ENCODE measurements around the gene ATG10.
"Not testable (repeated sequence)": the region's sequence is repeated elsewhere in the genome, so short reads cannot be mapped to it uniquely, and the experiment has no call there.

The ATG10 gene

GRCh38 chr5:81942746-81943145 lies 29.1 kb upstream of the ATG10 start:
- no peak for DNase-seq (ENCODE audit: low spot score)
- TF ChIP-seq CTCF (IDR thresholded peaks at IDR 0.05; ENCODE audit: extremely low read depth, missing control alignments), result no peak

- DNase-seq (ENCODE audit: low spot score), result no peak
- no peak for TF ChIP-seq CTCF (IDR thresholded peaks at IDR 0.05; ENCODE audit: extremely low read depth, missing control alignments)
Measured at GRCh38 chr5:81948349-81948748, 23.5 kb upstream of the ATG10 start.

GRCh38 chr5:81949462-81949861 lies 22.4 kb upstream of the ATG10 start:
- no peak for TF ChIP-seq CTCF (IDR thresholded peaks at IDR 0.05; ENCODE audit: extremely low read depth, missing control alignments)
- no peak for DNase-seq (ENCODE audit: low spot score)

GRCh38 chr5:81950996-81951395 lies 20.8 kb upstream of the ATG10 start:
- TF ChIP-seq CTCF (IDR thresholded peaks at IDR 0.05; ENCODE audit: extremely low read depth, missing control alignments), result no peak
- no peak for DNase-seq (ENCODE audit: low spot score)

- DNase-seq (ENCODE audit: low spot score), result not testable (repeated sequence)
Measured at GRCh38 chr5:81954796-81955195, 17.0 kb upstream of the ATG10 start.

- DNase-seq (ENCODE audit: low spot score), result not testable (repeated sequence)
Measured at GRCh38 chr5:81958129-81958528, 13.7 kb upstream of the ATG10 start.

GRCh38 chr5:81961651-81962440 lies 10.0 kb upstream of the ATG10 start:
- DNase-seq (ENCODE audit: low spot score), result no peak
- TF ChIP-seq CTCF (IDR thresholded peaks at IDR 0.05; ENCODE audit: extremely low read depth, missing control alignments), result no peak

GRCh38 chr5:81963544-81963943 lies 8.3 kb upstream of the ATG10 start:
- no peak for DNase-seq (ENCODE audit: low spot score)
- TF ChIP-seq CTCF (IDR thresholded peaks at IDR 0.05; ENCODE audit: extremely low read depth, missing control alignments), result no peak
